K562 treated with DMSO at 1 percent for 24 hours (cell line): ENCODE measurements around the gene KRTAP5-11. TPM values are rescaled to one million over a fixed set of nuclear protein-coding genes. Genes with fewer than 3 reads are reported as not detected.

Experiments
- total RNA-seq: library from RNA; unstranded; fragments of 300-600 nt; gene quantifications from 2 replicates; pipeline ENCODE4 v1.2.3, GENCODE V29; 2022; ENCODE audit warnings: low read depth; ENCODE audit not compliant: insufficient read depth

KRTAP5-11 gene, protein sequence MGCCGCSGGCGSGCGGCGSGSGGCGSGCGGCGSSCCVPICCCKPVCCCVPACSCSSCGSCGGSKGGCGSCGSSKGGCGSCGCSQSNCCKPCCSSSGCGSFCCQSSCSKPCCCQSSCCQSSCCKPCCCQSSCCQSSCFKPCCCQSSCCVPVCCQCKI
- not detected in 2 replicates for total RNA-seq

DNA sequence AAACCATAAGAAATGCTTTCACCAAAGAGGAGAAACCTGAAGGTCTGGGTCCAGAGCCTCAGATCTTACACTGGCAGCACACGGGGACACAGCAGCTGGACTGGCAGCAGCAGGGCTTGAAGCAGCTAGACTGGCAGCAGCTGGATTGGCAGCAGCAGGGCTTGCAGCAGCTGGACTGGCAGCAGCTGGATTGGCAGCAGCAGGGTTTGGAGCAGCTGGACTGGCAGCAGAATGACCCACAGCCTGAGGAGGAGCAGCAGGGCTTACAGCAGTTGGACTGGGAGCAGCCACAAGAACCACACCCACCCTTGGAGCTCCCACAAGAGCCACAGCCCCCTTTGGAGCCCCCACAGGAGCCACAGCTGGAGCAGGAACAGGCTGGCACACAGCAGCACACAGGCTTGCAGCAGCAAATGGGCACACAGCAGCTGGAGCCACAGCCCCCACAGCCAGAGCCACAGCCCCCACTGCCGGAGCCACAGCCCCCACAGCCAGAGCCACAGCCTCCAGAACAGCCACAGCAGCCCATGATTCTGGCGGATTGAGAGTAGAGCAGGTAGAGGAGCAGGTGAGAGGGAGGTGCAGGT is at the start of gene KRTAP5-11:
KRTAP5-11 (minus strand) TSS at position 567 of the 587 bp plus-strand sequence; CDS start at position 529, 38 bp downstream.

DNA sequence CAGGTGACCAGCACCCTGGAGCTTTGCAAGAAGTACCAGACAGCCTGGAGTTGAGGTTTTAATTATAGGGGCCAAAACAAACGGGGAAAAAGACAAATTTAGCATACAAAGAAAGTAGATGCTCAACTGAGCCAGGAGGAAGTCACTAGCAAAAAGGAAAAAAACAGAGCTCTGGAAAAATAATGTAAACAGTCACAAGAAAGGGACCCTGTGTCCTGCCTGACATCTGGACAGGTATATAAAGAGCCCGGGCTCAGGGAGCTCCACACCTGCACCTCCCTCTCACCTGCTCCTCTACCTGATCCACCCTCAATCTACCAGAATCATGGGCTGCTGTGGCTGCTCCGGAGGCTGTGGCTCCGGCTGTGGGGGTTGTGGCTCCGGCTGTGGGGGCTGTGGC is 17.4 kb downstream of the KRTAP5-11 start, which contains the start of gene KRTAP5-10:
KRTAP5-10 (plus strand) TSS at position 301 of the 400 bp plus-strand sequence; CDS start at position 326, 25 bp downstream.

DNA sequence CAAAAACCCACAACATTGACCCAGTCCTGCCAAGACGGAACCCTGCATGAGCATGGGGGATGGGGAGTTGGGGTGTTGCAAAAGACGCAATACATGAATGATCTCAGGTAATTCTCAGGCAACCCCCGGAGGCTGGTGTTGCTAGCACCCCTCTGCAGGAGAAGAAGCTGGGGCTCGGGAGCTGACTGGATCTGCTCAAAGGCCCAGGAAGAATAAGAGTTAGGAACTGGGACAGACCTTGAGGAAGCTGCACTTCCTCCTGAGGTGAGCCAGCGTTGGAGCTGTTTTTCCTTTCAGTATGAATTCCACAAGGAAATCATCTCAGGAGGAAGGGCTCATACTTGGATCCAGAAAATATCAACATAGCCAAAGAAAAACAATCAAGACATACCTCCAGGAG is 34.6 kb downstream of the KRTAP5-11 start, which contains the start of gene KRTAP5-9:
KRTAP5-9 (plus strand) TSS at position 301 of the 400 bp plus-strand sequence. CDS start 238 bp downstream, outside the sequence.

DNA sequence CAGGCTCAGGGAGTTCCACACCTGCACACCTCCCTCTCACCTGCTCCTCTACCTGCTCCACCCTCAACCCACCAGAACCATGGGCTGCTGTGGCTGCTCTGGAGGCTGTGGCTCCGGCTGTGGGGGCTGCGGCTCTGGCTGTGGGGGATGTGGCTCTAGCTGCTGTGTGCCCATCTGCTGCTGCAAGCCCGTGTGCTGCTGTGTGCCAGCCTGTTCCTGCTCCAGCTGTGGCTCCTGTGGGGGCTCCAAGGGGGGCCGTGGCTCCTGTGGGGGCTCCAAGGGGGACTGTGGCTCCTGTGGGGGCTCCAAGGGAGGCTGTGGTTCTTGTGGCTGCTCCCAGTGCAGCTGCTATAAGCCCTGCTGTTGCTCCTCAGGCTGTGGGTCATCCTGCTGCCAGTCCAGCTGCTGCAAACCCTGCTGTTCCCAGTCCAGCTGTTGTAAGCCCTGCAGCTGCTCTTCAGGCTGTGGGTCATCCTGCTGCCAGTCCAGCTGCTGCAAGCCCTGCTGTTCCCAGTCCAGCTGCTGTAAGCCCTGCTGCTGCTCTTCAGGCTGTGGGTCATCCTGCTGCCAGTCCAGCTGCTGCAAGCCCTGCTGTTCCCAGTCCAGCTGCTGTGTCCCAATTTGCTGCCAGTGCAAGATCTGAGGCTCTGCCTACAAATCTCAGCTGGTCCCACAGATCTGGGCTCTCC is 44.6 kb downstream of the KRTAP5-11 start, which contains the start of gene KRTAP5-8:
KRTAP5-8 (plus strand) TSS at position 49 of the 689 bp plus-strand sequence; CDS start at position 80, 31 bp downstream.

Other genes starting within 250 kb of the KRTAP5-11 start
- gene DHCR7, start 134.5 kb downstream of the KRTAP5-11 start, total RNA-seq: 88.1 and 91.2 TPM in 2 replicates
- gene NADSYN1, start 129.7 kb downstream of the KRTAP5-11 start, total RNA-seq: 63.1 and 75.3 TPM in 2 replicates
- not detected in 2 replicates for gene KRTAP5-7, start 55.6 kb downstream of the KRTAP5-11 start, total RNA-seq
- not detected in 2 replicates for gene KRTAP5-8, start 44.9 kb downstream of the KRTAP5-11 start, total RNA-seq
- 0.28 TPM in 1 of 2 replicates, not detected in the other for gene KRTAP5-9, start 34.5 kb downstream of the KRTAP5-11 start, total RNA-seq
- gene KRTAP5-10, start 17.3 kb downstream of the KRTAP5-11 start, total RNA-seq: not detected in 2 replicates